Measurements from ENCODE around the gene ZDHHC13.

GRCh38 chr11:19185516-19186052 is 68.6 kb downstream of the ZDHHC13 start:
- TF ChIP-seq CTCF (optimal IDR thresholded peaks at IDR 0.05 in 1 of 3, IDR thresholded peaks at IDR 0.05 in 1 of 3, conservative IDR thresholded peaks at IDR 0.05 in 1 of 3; ENCODE audit: extremely low read depth in 1 of 3, insufficient read depth in 2 of 3, low read length in 3 of 3) = no peak
- TF ChIP-seq EZH2 (IDR thresholded peaks at IDR 0.05; ENCODE audit: low read length) = no peak
